A549 (cell line): ENCODE measurements around the gene DLG2. TPM values are rescaled to one million over a fixed set of nuclear protein-coding genes. Genes with fewer than 3 reads are reported as not detected.

Experiments used
- ATAC-seq, 2 experiments: fragments of 200-7000 bp in 1 of 2; fragments of >200 bp in 1 of 2; cut with Nextera tagmentation in 1 of 2; cut with Tn5 transposase in 1 of 2; 3 replicates each; pipeline versions ENCODE4 v1.8.0 to v1.9.1; 2018 to 2020; ENCODE audit warnings: mild to moderate bottlenecking in 1 of 2, moderate library complexity in 1 of 2
- CTCF ChIA-PET: fragments of 300-600 bp; sonication (Branson Sonifier 250); formaldehyde crosslinking; extraction: SDS; loops from one replicate; lab custom pipeline; 2021; ENCODE audit warnings: antibody characterized with exemption, inconsistent platforms; lab: Yijun Ruan, JAX
- POLR2A ChIA-PET: fragments of 350-600 bp; formaldehyde crosslinking; extraction: SDS; loops from one replicate; lab custom pipeline; 2021; ENCODE audit warnings: antibody characterized with exemption, inconsistent platforms; lab: Yijun Ruan, JAX
- DNase-seq, 2 experiments: peaks; one replicate each; pipeline versions ENCODE4 v3.0.0 to v3.0.0-alpha.2; 2011 to 2016; ENCODE audit warnings: low read depth in 1 of 2, low spot score in 1 of 2
- FAIRE-seq: peaks from 2 replicates; lab custom pipeline; 2011; peaks lifted over from hg19 to GRCh38; lab: Jason Lieb, UNC
- H3K27ac ChIP-seq, 2 experiments: fragments of >200 bp; sonication (Bioruptor Twin); formaldehyde crosslinking; 3 replicates each; pipeline ENCODE4 v1.5.1; 2016 to 2017
- H3K4me1 ChIP-seq: fragments of >200 bp; sonication (Bioruptor Twin); formaldehyde crosslinking; 3 replicates; pipeline ENCODE4 v1.6.1; 2016
- H3K4me2 ChIP-seq: fragments of >200 bp; sonication (Bioruptor Twin); formaldehyde crosslinking; 3 replicates; pipeline ENCODE4 v1.6.1; 2016
- H3K4me3 ChIP-seq: fragments of >200 bp; sonication (Bioruptor Twin); formaldehyde crosslinking; 3 replicates; pipeline ENCODE4 v1.5.1; 2016
- H3K9me3 ChIP-seq: fragments of >200 bp; sonication (Bioruptor Twin); formaldehyde crosslinking; 3 replicates; pipeline ENCODE4 v1.6.1; 2016
- CBX2 ChIP-seq: fragments of 200-600 bp; sonication (generic); IDR thresholded peaks from 2 replicates; pipeline ENCODE4 v1.6.1; 2016; ENCODE audit warnings: low read depth, mild to moderate bottlenecking, borderline replicate concordance
- CHD4 ChIP-seq: fragments of 200-600 bp; sonication (generic); IDR thresholded peaks from 2 replicates; pipeline ENCODE4 v1.6.1; 2016; ENCODE audit warnings: antibody characterized with exemption, mild to moderate bottlenecking, borderline replicate concordance
- EHMT2 ChIP-seq: fragments of 200-600 bp; sonication (generic); IDR thresholded peaks from 2 replicates; pipeline ENCODE4 v1.6.1; 2016; ENCODE audit warnings: antibody characterized with exemption, low read depth, mild to moderate bottlenecking, moderate library complexity
- EP300 ChIP-seq, 2 experiments: fragments of >200 bp; sonication (Bioruptor Twin); formaldehyde crosslinking; IDR thresholded peaks; 2 replicates in 1 of 2; 3 replicates in 1 of 2; pipeline ENCODE4 v1.6.1; 2016 to 2017
- FOSL2 ChIP-seq, 2 experiments: fragments of 450-650 bp in 1 of 2; fragments of >200 bp in 1 of 2; sonication (Bioruptor Twin) in 1 of 2; formaldehyde crosslinking; IDR thresholded peaks; 2 replicates each; pipeline versions ENCODE4 v1.5.0 to v1.6.1; 2016 to 2020; ENCODE audit warnings: mild to moderate bottlenecking in 1 of 2, moderate library complexity in 1 of 2
- FOXS1 ChIP-seq: fragments of 250-450 bp; sonication (Bioruptor Pico); IDR thresholded peaks from 2 replicates; pipeline ENCODE4 v1.5.0; 2020; ENCODE audit warnings: mild to moderate bottlenecking, moderate library complexity
- GATA3 ChIP-seq: IDR thresholded peaks from 2 replicates; pipeline ENCODE4 v1.6.1; 2012; ENCODE audit warnings: borderline replicate concordance
- HDAC2 ChIP-seq: fragments of 200-600 bp; sonication (generic); IDR thresholded peaks from 2 replicates; pipeline ENCODE4 v1.6.1; 2016
- HOXA7 ChIP-seq: fragments of 250-450 bp; sonication (Bioruptor Pico); IDR thresholded peaks from 2 replicates; pipeline ENCODE4 v1.5.0; 2020; ENCODE audit warnings: mild to moderate bottlenecking, moderate library complexity
- HOXB5 ChIP-seq: fragments of 250-450 bp; sonication (Bioruptor Pico); IDR thresholded peaks from 2 replicates; pipeline ENCODE4 v1.5.0; 2020; ENCODE audit warnings: mild to moderate bottlenecking, moderate library complexity
- JUNB ChIP-seq: fragments of >200 bp; sonication (Bioruptor Twin); formaldehyde crosslinking; IDR thresholded peaks from 2 replicates; pipeline ENCODE4 v1.6.1; 2016
- KDM5A ChIP-seq: fragments of 200-600 bp; sonication (generic); IDR thresholded peaks from 2 replicates; pipeline ENCODE4 v1.6.1; 2016; ENCODE audit warnings: antibody characterized with exemption, mild to moderate bottlenecking
- MAZ ChIP-seq: fragments of 150-350 bp; IDR thresholded peaks from 2 replicates; pipeline ENCODE4 v1.6.1; 2014; ENCODE audit warnings: antibody characterized with exemption, low read depth, low read length, borderline replicate concordance
- NFE2L2 ChIP-seq: fragments of 150-350 bp; conservative IDR thresholded peaks from 2 replicates; pipeline ENCODE4 v1.6.1; 2014; ENCODE audit warnings: low read length
- NPAS2 ChIP-seq: fragments of 250-450 bp; sonication (Bioruptor Pico); IDR thresholded peaks from 2 replicates; pipeline ENCODE4 v1.8.0; 2022; ENCODE audit warnings: mild to moderate bottlenecking, moderate library complexity, borderline replicate concordance
- PHF8 ChIP-seq: fragments of 200-600 bp; sonication (generic); IDR thresholded peaks from 2 replicates; pipeline ENCODE4 v1.6.1; 2016; ENCODE audit warnings: low read depth, mild to moderate bottlenecking, antibody characterized with exemption, moderate library complexity, borderline replicate concordance
- POLR2A ChIP-seq: IDR thresholded peaks from 2 replicates; pipeline ENCODE4 v1.6.1; 2012; ENCODE audit warnings: mild to moderate bottlenecking, low read length
- POLR2AphosphoS2 ChIP-seq: conservative IDR thresholded peaks from 2 replicates; pipeline ENCODE4 v1.6.1; 2012; ENCODE audit warnings: low read length, improper control_type of control experiment, inconsistent platforms
- RCOR1 ChIP-seq: fragments of 150-350 bp; IDR thresholded peaks from 2 replicates; pipeline ENCODE4 v1.6.1; 2014; ENCODE audit warnings: antibody characterized with exemption, low read length, low read depth
- TFCP2L1 ChIP-seq: fragments of 250-450 bp; sonication (Bioruptor Pico); IDR thresholded peaks from 2 replicates; pipeline ENCODE4 v1.5.0; 2021; ENCODE audit warnings: mild to moderate bottlenecking
- TP53 ChIP-seq: fragments of 250-450 bp; sonication (Bioruptor Pico); IDR thresholded peaks from 2 replicates; pipeline ENCODE4 v1.5.0; 2021; ENCODE audit warnings: mild to moderate bottlenecking, moderate library complexity
- ZFP36 ChIP-seq: fragments of 450-650 bp; IDR thresholded peaks from 2 replicates; pipeline ENCODE4 v1.6.1; 2014; ENCODE audit warnings: borderline replicate concordance; ENCODE audit not compliant: partially characterized antibody
- ZSCAN20 ChIP-seq: fragments of 250-450 bp; sonication (Bioruptor Pico); IDR thresholded peaks from 2 replicates; pipeline ENCODE4 v1.8.0; 2022; ENCODE audit warnings: mild to moderate bottlenecking, moderate library complexity
- WGBS: methylation state at CpG from one replicate; pipeline ENCODE4 v1.1.6; 2017; ENCODE audit errors: missing lambda C conversion rate; 5-methylcytosine and 5-hydroxymethylcytosine counted together
- polyA plus RNA-seq, 4 experiments: library from polyadenylated mRNA; depleted of rRNA in 3 of 4; stranded (reverse); fragments of >200 nt; fragmentation: RNase III in 1 of 4; extraction: RNeasy Plus Mini Kit Qiagen cat#74134 plus additional on column Dnase treatment in 1 of 4; gene quantifications; 2 replicates in 3 of 4; 3 replicates in 1 of 4; pipeline ENCODE4 v1.2.3, GENCODE V29; 2011 to 2017
- TF ChIP-seq, protein P1 (sequence below): fragments of 200-600 bp; sonication (generic); IDR thresholded peaks from 2 replicates; pipeline ENCODE4 v1.6.1; 2016; ENCODE audit warnings: antibody characterized with exemption, mild to moderate bottlenecking, moderate library complexity
- TF ChIP-seq, protein P2 (sequence below): IDR thresholded peaks from 2 replicates; pipeline ENCODE4 v1.6.1; 2012
- TF ChIP-seq, protein P3 (sequence below): fragments of 250-450 bp; sonication (Bioruptor Pico); IDR thresholded peaks from 2 replicates; pipeline ENCODE4 v1.5.0; 2021; ENCODE audit warnings: mild to moderate bottlenecking, moderate library complexity, borderline replicate concordance
- TF ChIP-seq, protein P4 (sequence below): fragments of >200 bp; sonication (Bioruptor Twin); formaldehyde crosslinking; IDR thresholded peaks from 2 replicates; pipeline ENCODE4 v1.6.1; 2016

Gene DLG2
- polyA plus RNA-seq, 2 of the 4 experiments (the other 2 are of a cell fraction): 0.26 to 0.79 TPM

DNA sequence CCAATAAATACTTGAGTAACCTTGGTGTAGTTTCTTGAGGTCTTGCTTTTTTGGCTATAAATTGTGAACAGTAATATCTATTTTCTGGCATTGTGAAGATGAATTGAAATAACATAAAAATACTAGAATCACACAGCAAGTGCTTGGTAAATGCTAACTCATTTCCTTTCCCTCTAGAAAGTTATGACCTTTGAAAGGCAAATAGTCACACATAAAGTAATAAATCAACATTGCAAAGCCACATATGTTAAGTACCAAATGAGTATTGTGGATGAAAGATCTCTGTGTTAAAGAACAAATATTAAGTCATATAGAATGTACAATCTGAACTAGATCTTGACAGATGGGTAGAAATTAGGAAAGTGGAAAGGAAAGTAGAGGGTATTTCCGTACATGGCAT, 1781.3 kb downstream of the DLG2 start:
- Histone ChIP-seq H3K4me3 (no peak overlapping the region), H3K4me2 (no peak overlapping the region), H3K4me1 (no peaks in the 10 kb centered on the region), H3K9me3 (no peaks in the 10 kb centered on the region), H3K27ac (no peak overlapping the region)
- ChIA-PET POLR2A (no interaction called here), CTCF (interaction anchor here (1.0 to 1.8 kb wide), 2 partner anchors 9 to 18 kb away, joined by 3 to 10 read pairs; no protein-coding TSS in a partner anchor)
- DNase-seq (no peak), ATAC-seq (no peak), FAIRE-seq (no peak)
- 16% methylated on average over 1 of the region's 1 CpG for WGBS
- TF ChIP-seq POLR2A: no peak
- no peak for TF ChIP-seq KDM5A
- TF ChIP-seq, protein P1, sequence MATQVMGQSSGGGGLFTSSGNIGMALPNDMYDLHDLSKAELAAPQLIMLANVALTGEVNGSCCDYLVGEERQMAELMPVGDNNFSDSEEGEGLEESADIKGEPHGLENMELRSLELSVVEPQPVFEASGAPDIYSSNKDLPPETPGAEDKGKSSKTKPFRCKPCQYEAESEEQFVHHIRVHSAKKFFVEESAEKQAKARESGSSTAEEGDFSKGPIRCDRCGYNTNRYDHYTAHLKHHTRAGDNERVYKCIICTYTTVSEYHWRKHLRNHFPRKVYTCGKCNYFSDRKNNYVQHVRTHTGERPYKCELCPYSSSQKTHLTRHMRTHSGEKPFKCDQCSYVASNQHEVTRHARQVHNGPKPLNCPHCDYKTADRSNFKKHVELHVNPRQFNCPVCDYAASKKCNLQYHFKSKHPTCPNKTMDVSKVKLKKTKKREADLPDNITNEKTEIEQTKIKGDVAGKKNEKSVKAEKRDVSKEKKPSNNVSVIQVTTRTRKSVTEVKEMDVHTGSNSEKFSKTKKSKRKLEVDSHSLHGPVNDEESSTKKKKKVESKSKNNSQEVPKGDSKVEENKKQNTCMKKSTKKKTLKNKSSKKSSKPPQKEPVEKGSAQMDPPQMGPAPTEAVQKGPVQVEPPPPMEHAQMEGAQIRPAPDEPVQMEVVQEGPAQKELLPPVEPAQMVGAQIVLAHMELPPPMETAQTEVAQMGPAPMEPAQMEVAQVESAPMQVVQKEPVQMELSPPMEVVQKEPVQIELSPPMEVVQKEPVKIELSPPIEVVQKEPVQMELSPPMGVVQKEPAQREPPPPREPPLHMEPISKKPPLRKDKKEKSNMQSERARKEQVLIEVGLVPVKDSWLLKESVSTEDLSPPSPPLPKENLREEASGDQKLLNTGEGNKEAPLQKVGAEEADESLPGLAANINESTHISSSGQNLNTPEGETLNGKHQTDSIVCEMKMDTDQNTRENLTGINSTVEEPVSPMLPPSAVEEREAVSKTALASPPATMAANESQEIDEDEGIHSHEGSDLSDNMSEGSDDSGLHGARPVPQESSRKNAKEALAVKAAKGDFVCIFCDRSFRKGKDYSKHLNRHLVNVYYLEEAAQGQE: no peak
- no peak for TF ChIP-seq EP300 (IDR thresholded peaks at IDR 0.05)
- no peak for TF ChIP-seq FOSL2 (IDR thresholded peaks at IDR 0.05)
- TF ChIP-seq FOSL2 (CRISPR knock-in tag; IDR thresholded peaks at IDR 0.05): no peak
- TF ChIP-seq FOXS1: no peak
- no peak for TF ChIP-seq CBX2
- TF ChIP-seq GATA3: no peak
- TF ChIP-seq POLR2AphosphoS2: no peak
- TF ChIP-seq ZFP36: no peak
- TF ChIP-seq EHMT2: no peak
- TF ChIP-seq, protein P2, sequence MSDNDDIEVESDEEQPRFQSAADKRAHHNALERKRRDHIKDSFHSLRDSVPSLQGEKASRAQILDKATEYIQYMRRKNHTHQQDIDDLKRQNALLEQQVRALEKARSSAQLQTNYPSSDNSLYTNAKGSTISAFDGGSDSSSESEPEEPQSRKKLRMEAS: no peak
- no peak for TF ChIP-seq HDAC2
- TF ChIP-seq, protein P3, sequence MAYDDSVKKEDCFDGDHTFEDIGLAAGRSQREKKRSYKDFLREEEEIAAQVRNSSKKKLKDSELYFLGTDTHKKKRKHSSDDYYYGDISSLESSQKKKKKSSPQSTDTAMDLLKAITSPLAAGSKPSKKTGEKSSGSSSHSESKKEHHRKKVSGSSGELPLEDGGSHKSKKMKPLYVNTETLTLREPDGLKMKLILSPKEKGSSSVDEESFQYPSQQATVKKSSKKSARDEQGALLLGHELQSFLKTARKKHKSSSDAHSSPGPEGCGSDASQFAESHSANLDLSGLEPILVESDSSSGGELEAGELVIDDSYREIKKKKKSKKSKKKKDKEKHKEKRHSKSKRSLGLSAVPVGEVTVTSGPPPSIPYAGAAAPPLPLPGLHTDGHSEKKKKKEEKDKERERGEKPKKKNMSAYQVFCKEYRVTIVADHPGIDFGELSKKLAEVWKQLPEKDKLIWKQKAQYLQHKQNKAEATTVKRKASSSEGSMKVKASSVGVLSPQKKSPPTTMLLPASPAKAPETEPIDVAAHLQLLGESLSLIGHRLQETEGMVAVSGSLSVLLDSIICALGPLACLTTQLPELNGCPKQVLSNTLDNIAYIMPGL (CRISPR knock-in tag): no peak

DNA sequence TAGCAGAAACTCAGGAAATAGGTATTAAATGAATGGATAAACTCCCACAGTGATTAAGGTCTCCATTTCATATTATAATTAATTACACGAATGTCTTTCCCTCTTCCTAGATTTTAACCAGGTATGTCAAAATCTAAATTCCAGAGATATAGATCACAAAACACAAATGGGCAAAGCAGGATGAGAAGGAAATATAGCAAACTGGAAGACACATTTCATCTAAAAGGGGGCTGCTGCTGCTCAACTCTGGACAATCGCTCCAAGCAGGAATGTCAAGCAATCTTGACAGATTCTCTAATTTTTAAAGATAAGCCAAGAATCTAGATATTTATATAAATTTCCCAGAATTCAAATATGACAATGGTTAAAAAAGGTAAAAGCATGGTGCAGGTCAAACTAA, 1786.8 kb downstream of the DLG2 start:
- DNase-seq (no peak), ATAC-seq (no peak)
- CTCF ChIA-PET: no interaction called here
- H3K9me3 ChIP-seq: no peaks in the 10 kb centered on the region
- WGBS: 9% methylated on average over 2 of the region's 2 CpGs
- H3K4me2 ChIP-seq: no peak overlapping the region
- TF ChIP-seq FOSL2 (IDR thresholded peaks at IDR 0.05) (no peak), FOSL2 (CRISPR knock-in tag; IDR thresholded peaks at IDR 0.05) (no peak), TFCP2L1 (CRISPR knock-in tag) (no peak), HOXB5 (CRISPR knock-in tag) (no peak), ZFP36 (no peak), JUNB (no peak), MAZ (no peak), NPAS2 (CRISPR knock-in tag) (no peak), PHF8 (no peak), POLR2A (no peak), TP53 (CRISPR knock-in tag) (no peak), ZSCAN20 (no peak), HOXA7 (CRISPR knock-in tag) (no peak), CBX2 (no peak), CHD4 (no peak), RCOR1 (no peak), NFE2L2 (no peak)
- TF ChIP-seq, protein P4, sequence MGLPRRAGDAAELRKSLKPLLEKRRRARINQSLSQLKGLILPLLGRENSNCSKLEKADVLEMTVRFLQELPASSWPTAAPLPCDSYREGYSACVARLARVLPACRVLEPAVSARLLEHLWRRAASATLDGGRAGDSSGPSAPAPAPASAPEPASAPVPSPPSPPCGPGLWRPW: no peak
- TF ChIP-seq, all 56 proteins: peak for 0
- Histone ChIP-seq H3K27ac (no peak overlapping the region), H3K4me1 (no peaks in the 10 kb centered on the region), H3K4me3 (no peak overlapping the region)
- POLR2A ChIA-PET: no interaction called here
- FAIRE-seq: no peak
